Stimulated activated CD4-positive, alpha-beta T cell treated with anti-CD3 and anti-CD28 coated beads, Interleukin-1b, Interleukin-23, amount 100 ng/mL, for 1 hour (primary cell): ENCODE data around the gene KCNQ2.

Experiments
- DNase-seq, 2 donors: peaks; one replicate each; pipeline ENCODE4 v3.0.0-alpha.2; 2020; ENCODE audit warnings: low read depth in 2 of 2

Gene KCNQ2

GRCh38 chr20:63501818-63502670, 29.6 kb upstream of the KCNQ2 start:
- DNase-seq: no peak

GRCh38 chr20:63500902-63501817, 28.7 kb upstream of the KCNQ2 start:
- DNase-seq: no peak

- DNase-seq: no peak
Measured at GRCh38 chr20:63500151-63500901, 27.9 kb upstream of the KCNQ2 start.

GRCh38 chr20:63499338-63499969, 27.0 kb upstream of the KCNQ2 start:
- DNase-seq: no peak

GRCh38 chr20:63498960-63499337, 26.5 kb upstream of the KCNQ2 start, which contains the start of gene EEF1A2:
EEF1A2 (minus strand) TSS chr20:63499083; CDS start chr20:63497763, 1,320 bp downstream.
- no peak for DNase-seq

GRCh38 chr20:63497946-63498935, 25.8 kb upstream of the KCNQ2 start:
- no peak for DNase-seq

GRCh38 chr20:63497138-63497945, 24.9 kb upstream of the KCNQ2 start:
- no peak for DNase-seq

- no peak for DNase-seq
Measured at GRCh38 chr20:63496596-63497120, 24.2 kb upstream of the KCNQ2 start.

GRCh38 chr20:63495741-63496595, 23.5 kb upstream of the KCNQ2 start:
- DNase-seq: peak; percentile 46 to 69

- no peak for DNase-seq
Measured at GRCh38 chr20:63495167-63495720, 22.8 kb upstream of the KCNQ2 start.

GRCh38 chr20:63494420-63495166, 22.1 kb upstream of the KCNQ2 start:
- no peak for DNase-seq

GRCh38 chr20:63494084-63494419, 21.6 kb upstream of the KCNQ2 start:
- no peak for DNase-seq

- DNase-seq: no peak
Measured at GRCh38 chr20:63493563-63494020, 21.1 kb upstream of the KCNQ2 start.

- no peak for DNase-seq
Measured at GRCh38 chr20:63492982-63493381, 20.5 kb upstream of the KCNQ2 start.

GRCh38 chr20:63492518-63492917, 20.1 kb upstream of the KCNQ2 start:
- DNase-seq: no peak

- no peak for DNase-seq
Measured at GRCh38 chr20:63491635-63492230, 19.3 kb upstream of the KCNQ2 start.

GRCh38 chr20:63491078-63491477, 18.6 kb upstream of the KCNQ2 start:
- no peak for DNase-seq
